ENCODE measurements around the gene NME2.
"Not testable (repeated sequence)": the region's sequence is repeated elsewhere in the genome, so short reads cannot be mapped to it uniquely, and the experiment has no call there.

The NME2 gene

GRCh38 chr17:51153210-51154072, 12.8 kb upstream of the NME2 start, which contains the start of gene NME1:
NME1 (plus strand) TSS chr17:51153559; CDS start chr17:51155655, 2,096 bp downstream.
- peak; percentile 90 to 98 (median 92) for DNase-seq

GRCh38 chr17:51154176-51154575, 12.0 kb upstream of the NME2 start:
- peak in 1 of 5 donors; percentile 25 for DNase-seq

GRCh38 chr17:51155416-51155815, 10.8 kb upstream of the NME2 start:
- no peak for DNase-seq

- DNase-seq, result no peak
These were observed 6.6 kb upstream of the NME2 start for GRCh38 chr17:51159604-51160003.

DNA sequence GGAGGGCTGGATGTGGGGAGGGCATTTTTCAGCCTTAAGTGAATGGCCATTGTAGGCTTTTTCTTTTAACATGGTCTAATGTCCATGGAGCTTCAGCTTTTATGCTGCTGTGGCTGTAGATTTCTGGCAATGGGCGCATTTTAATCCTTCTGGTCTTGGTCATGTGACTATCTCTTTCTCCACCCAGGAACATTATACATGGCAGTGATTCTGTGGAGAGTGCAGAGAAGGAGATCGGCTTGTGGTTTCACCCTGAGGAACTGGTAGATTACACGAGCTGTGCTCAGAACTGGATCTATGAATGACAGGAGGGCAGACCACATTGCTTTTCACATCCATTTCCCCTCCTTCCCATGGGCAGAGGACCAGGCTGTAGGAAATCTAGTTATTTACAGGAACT, 4.7 kb upstream of the NME2 start:
- no peak for DNase-seq

DNA sequence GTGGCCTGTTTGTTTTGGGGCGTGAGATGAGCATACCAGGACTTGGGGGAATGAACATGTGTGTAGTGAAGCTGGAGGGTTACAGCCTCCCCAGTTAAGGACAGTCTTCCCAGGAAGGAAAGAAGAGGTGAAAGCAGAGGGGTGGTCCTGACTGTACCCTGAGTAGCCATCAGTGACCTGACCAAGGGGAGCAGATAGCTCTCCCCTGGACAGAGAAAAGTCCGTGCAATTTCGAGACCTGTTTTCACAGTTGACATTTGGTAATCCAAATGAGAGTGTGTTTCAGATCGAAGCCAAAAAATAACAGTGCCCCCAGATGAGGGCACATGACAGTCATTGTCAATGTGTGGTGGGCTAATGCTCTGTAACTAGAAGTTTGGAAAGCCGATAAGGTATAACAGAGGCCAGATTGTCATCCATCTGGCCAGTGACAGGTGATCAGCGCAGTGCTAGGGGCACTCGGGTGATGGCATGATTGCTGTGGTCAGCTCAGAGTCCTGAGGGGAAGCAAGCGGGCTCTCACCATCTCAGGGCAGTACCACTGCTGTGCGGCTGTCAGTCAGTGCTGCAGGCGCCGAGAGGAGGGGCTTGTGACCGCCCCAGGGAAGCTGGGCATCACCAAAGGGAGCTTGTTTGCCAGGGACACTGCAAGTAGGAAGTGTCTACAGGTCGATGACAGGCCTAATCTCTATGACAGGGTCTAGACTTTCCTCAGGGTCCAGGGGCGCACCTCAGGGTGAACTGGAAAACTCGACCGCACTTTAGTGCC, 1.1 kb upstream of the NME2 start:
- DNase-seq, result no peak

- DNase-seq, result peak in 3 of 5 donors; percentile 10 to 28 (median 16)
These were observed 472 bp upstream of the NME2 start for GRCh38 chr17:51165680-51166197.

DNA sequence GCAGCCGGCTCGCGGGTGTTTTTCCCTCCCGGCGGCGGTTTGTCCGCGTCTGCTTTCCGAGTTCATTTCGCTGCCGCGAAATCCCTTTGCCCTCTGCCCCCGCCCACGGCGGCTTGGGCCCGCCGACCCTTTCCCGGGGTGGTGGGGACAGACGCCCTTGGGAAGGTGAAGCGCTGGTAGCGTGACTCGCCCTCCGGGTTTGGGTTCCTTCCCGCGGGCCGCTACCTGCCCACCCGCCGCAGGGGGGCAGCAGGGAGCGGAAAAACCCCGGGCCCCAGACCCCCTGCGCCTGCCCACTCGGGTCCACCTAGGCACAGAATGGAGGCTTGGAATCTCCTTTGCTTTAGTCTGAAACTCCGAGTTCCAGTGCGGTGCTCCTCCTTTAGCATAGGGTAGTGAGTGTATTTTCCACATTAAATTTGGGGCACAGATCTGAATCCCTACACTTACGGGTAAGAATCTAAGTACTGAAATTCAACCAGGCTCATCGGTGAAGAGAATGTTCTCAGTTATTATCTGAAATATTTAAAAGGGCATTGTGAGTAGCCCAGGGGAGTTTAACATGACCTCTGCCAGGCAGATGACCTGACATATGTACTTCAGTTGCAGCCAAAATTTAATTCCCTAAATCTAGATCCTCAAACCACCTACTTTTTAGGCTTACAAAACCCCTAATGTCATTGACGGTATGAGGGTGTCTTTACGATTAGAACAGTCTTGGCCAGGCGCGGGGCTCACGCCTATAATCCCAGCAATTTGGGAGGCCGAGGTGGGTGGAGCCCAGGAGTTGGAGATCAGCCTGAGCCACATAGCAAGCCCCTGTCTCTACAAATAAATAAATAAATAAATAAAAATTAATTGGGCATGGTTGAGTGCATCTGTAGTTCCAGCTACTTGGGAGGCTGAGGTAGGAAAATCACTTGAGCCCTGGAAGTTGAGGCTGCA, 1.0 kb downstream of the NME2 start:
- peak; percentile 26 to 64 (median 51) for DNase-seq

GRCh38 chr17:51169340-51169739, 3.1 kb downstream of the NME2 start:
- no peak for DNase-seq

- no peak for DNase-seq
These were observed 4.5 kb downstream of the NME2 start for GRCh38 chr17:51170736-51171135.

GRCh38 chr17:51172030-51172429, 5.8 kb downstream of the NME2 start:
- not testable (repeated sequence) for DNase-seq

- DNase-seq, result no peak
These were observed 14.3 kb downstream of the NME2 start for GRCh38 chr17:51180486-51180885.

- no peak for DNase-seq
These were observed 17.9 kb downstream of the NME2 start for GRCh38 chr17:51184124-51184523.

GRCh38 chr17:51185763-51186332, 19.6 kb downstream of the NME2 start:
- DNase-seq, result no peak

GRCh38 chr17:51188271-51188833, 22.1 kb downstream of the NME2 start:
- no peak for DNase-seq

GRCh38 chr17:51189162-51189561, 23.0 kb downstream of the NME2 start:
- DNase-seq, result no peak

GRCh38 chr17:51189628-51190027, 23.4 kb downstream of the NME2 start:
- no peak for DNase-seq

- DNase-seq, result no peak
These were observed 25.7 kb downstream of the NME2 start for GRCh38 chr17:51191895-51192294.

- DNase-seq, result no peak
These were observed 31.5 kb downstream of the NME2 start for GRCh38 chr17:51197754-51198153.

DNA sequence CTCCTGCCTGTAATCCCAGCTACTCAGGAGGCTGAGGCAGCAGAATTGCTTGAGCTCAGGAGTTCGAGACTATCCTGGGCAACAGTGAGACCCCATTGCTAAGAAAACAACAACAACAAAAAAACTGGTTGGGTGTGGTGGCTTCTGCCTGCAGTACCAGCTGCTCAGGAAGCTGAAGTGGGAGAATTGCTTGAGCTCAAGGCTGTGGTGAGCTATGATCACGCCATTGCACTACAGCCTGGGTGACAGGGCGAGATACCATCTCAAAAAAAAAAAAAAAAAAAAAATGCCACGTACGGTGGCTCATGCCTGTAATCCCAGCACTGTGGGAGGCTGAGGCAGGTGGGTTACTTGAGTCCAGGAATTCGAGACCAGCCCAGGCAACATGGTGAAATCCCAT, 34.1 kb downstream of the NME2 start:
- DNase-seq, result peak in 1 of 5 donors; percentile 59

- no peak for DNase-seq
These were observed 34.6 kb downstream of the NME2 start for GRCh38 chr17:51200846-51201245.

DNA sequence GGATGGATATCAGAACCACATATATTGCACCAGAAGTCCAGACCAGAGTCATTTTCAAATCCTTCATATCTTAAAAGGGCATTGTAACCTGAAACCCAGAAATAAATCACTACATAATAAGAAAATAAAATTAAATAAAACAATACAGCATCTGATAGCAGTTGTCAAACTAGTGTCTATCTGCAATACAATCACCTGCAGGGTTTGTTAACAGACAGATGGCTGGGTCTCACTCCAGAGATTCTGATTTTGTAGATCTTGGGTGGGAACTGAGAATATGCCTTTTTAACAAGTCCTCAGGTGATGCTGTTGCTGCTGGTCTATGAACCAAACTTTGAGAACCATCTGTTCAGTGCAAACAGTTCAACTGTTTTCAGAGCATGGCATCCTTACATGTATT, 37.6 kb downstream of the NME2 start:
- no peak for DNase-seq

Data from T-helper 1 cell (primary cell).